ENCODE measurements around the gene DEFB123.

Gene DEFB123

DNA sequence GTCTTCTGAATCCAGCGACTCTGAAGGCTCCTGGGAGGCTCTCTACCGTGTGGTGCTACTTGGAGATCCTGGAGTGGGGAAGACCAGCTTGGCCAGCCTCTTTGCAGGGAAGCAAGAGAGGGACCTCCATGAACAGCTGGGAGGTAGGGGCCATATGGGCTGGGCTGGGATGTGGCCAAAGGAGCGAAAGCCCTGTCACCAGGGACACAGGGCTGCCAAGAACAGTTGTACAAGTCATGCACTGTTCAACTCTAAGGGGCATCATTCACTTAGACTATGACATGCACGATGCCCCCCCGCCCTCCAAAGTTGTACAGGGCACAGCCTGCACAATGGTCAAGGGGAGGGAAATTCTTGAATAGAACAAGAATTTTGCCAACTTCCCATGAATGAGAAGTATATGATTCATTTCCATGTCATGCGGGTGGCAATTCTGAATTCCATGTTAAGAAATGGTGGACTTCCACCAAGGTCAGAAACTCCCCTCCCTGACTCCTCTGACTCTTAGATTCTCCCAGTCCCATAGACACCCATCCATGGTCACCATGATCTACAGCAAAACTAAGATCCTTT, 36.3 kb downstream of the DEFB123 start:
- Histone ChIP-seq H3K4me3 (no peak overlapping the region), H3K4me1 (peaks cover 3% of the 10 kb centered on the region), H3K36me3 (replicated peaks) (no peaks in the 10 kb centered on the region), H3K27me3 (ENCODE audit: low read depth) (peaks cover 6% of the 10 kb centered on the region; the same call in 1 of the 2 replicates), H3K9me3 (no peaks in the 10 kb centered on the region; the same call in 1 of the 2 replicates)
- in situ Hi-C loops (cut with MboI; ENCODE audit: low sequenced_read_pairs) = no loop called here
- DNase-seq (ENCODE audit: low spot score in 2 of 2) = no peak

DNA sequence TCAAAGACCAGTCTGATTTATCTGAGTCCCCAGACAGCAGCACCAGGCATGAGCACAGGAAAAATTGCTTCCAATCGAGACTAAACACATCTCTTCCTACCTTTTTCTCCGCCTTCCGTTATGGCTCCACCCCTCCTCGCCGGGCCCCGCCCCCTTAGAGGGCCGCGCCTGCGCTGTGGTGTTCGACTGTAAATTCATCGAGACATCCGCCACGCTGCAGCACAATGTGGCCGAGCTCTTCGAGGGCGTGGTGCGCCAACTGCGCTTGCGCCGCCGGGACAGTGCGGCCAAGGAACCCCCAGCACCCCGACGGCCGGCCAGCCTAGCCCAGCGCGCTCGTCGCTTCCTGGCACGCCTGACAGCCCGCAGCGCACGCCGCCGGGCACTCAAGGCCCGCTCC, 43.6 kb downstream of the DEFB123 start:
- no peaks in the 10 kb centered on the region; the same call in 1 of the 2 replicates for H3K9me3 ChIP-seq
- H3K4me1 ChIP-seq = no peaks in the 10 kb centered on the region
- no peaks in the 10 kb centered on the region for H3K36me3 ChIP-seq (replicated peaks)
- peak in 1 of 2 experiments; percentile 16 for DNase-seq (ENCODE audit: low spot score in 2 of 2)
- H3K4me3 ChIP-seq = no peak overlapping the region
- in situ Hi-C loops (cut with MboI; ENCODE audit: low sequenced_read_pairs) = no loop called here
- 0 out of 2 replicates have a peak, but pooled peaks cover 4% of the 10 kb centered on the region for H3K27me3 ChIP-seq (ENCODE audit: low read depth)

DNA sequence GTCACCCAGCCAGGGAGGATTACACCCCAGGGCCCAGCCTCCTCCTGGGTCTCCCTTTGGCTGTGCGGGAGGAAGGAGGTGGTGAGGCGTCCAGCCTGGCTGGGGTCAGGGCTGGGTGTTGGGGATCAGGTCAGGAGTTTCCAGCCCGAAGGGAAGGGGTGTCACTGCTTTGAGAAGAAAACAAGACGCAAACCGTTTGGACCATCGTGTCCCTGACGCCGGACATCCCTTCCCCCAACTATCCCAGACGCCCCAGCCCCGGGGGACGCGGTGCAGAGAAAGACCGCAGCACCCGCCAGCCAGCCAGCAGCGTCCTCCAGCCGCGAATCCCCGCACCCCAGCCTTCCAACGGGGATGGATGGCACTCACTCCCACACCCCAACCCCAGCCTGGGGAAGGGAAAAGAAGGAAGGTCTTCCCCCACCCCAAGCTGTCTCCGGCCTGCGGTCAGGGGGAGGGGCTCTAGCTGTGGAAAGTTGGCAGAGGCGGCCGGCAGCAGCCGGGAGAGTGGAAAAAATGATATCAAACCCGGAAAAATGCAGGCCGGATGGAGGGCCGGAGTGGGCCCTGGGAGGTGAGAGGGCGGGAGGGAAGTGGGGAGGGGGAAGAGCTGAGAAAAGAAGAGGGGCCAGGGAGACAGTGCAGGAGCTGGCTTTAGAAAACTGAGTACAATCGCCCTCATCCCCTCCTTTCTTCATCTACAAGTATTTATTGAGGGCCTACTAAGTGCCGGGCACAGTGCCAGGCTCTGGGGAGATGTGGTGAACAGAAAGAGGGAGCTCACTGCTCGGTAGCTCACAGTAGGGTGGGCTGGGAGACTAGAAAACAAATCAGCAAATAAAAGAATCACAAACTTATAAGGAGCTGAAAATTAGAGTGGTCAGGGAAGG, 45.3 kb downstream of the DEFB123 start:
- in situ Hi-C loops (cut with MboI; ENCODE audit: low sequenced_read_pairs) = no loop called here
- Histone ChIP-seq H3K27me3 (ENCODE audit: low read depth) (0 out of 2 replicates have a peak, but pooled peaks cover 4% of the 10 kb centered on the region), H3K9me3 (no peaks in the 10 kb centered on the region), H3K4me1 (no peaks in the 10 kb centered on the region), H3K4me3 (no peak overlapping the region), H3K36me3 (replicated peaks) (no peaks in the 10 kb centered on the region)
- DNase-seq (ENCODE audit: low spot score in 2 of 2) = peak in 1 of 2 experiments; percentile 23

DNA sequence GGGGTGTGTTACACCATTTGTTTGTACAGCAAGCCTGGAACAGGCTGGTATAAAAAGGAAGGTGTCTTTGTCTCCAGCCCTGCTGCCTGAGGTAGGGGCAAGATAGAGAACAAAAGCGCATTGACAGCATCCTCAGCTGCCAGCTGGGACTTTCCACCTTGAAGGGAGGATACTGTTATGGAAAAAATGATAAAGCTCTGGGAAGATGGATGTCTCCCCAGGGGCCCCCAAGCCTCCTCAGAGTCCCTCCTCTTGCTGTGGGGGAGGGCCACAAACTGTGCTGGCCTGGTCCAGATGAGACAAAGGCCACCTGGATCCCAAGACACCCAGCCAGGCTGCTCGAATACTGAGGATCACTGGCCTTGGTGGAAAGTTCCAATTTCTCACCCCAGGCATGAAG, 47.7 kb downstream of the DEFB123 start:
- Histone ChIP-seq H3K27me3 (ENCODE audit: low read depth) (0 out of 2 replicates have a peak, but pooled peaks cover 7% of the 10 kb centered on the region), H3K36me3 (replicated peaks) (no peaks in the 10 kb centered on the region), H3K4me3 (no peak overlapping the region), H3K9me3 (no peaks in the 10 kb centered on the region), H3K4me1 (no peaks in the 10 kb centered on the region)
- in situ Hi-C loops (cut with MboI; ENCODE audit: low sequenced_read_pairs) = no loop called here
- no peak for DNase-seq (ENCODE audit: low spot score in 2 of 2)

DNA sequence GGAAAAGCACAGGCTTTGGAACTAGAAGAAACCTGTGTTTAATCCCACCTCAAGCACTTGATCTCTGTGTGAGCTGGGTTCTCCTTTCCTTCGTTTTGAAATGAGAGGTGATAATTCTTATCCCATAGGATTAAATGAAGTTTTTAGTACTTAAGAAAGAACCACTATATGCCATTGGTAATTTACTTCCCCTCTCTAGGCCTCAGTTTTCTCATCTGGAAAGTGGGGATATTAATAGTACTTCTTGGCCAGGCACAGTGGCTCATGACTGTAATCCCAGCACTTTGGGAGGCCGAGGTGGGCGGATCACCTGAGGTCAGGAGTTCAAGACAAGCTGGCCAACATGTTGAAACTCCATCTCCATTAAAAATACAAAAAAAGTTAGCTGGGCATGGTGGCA, 48.7 kb downstream of the DEFB123 start:
- no peak for DNase-seq (ENCODE audit: low spot score in 2 of 2)
- H3K4me3 ChIP-seq = no peak overlapping the region
- H3K36me3 ChIP-seq (replicated peaks) = no peaks in the 10 kb centered on the region
- no peaks in the 10 kb centered on the region for H3K4me1 ChIP-seq
- 0 out of 2 replicates have a peak, but pooled peaks cover 7% of the 10 kb centered on the region for H3K27me3 ChIP-seq (ENCODE audit: low read depth)
- H3K9me3 ChIP-seq = no peaks in the 10 kb centered on the region
- in situ Hi-C loops (cut with MboI; ENCODE audit: low sequenced_read_pairs) = no loop called here

DNA sequence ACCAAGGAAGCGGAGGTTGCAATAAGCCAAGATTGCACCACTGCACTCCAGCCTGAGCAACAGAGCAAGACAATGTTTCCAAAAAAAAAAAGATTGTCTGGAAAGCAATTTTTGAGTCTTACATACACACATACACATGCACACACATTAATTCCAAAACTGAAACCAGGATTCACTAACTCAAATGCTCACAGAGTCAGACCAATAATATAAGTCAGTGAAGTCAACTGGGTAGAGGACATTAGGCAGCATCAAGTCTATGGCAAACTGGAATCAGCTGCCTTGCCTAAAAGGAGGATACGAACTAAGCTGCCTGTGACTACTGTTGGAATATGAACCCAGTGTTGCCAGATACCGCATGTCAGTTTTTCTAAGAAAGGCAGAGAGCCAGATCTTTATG, 50.3 kb downstream of the DEFB123 start:
- in situ Hi-C loops (cut with MboI; ENCODE audit: low sequenced_read_pairs) = no loop called here
- no peak for DNase-seq (ENCODE audit: low spot score in 2 of 2)
- Histone ChIP-seq H3K36me3 (replicated peaks) (no peaks in the 10 kb centered on the region), H3K4me3 (no peak overlapping the region), H3K4me1 (no peaks in the 10 kb centered on the region), H3K27me3 (ENCODE audit: low read depth) (0 out of 2 replicates have a peak, but pooled peaks cover 8% of the 10 kb centered on the region), H3K9me3 (no peaks in the 10 kb centered on the region)

DNA sequence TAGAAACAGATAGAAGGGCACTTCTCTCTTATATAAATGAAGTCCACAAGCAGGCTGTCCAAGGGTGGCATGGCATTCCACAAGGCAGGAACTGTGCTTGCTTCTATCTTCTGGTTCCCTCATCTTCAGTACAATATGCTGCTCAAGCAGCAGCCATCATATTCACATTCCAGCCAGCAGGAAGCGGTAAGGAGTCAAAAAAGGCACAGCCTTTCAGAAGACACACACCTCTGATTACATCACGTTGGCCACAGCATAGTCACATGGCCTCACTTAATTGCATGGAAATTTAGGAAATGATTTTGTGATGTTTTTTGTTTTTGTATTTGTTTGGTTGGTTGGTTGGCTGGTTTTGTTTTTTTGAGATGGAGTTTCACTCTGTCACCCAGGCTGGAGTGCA, 53.7 kb downstream of the DEFB123 start:
- no peaks in the 10 kb centered on the region for H3K36me3 ChIP-seq (replicated peaks)
- peaks cover 7% of the 10 kb centered on the region; the same call in 1 of the 2 replicates for H3K27me3 ChIP-seq (ENCODE audit: low read depth)
- H3K9me3 ChIP-seq = no peaks in the 10 kb centered on the region
- no peak overlapping the region for H3K4me3 ChIP-seq
- DNase-seq (ENCODE audit: low spot score in 2 of 2) = peak in 1 of 2 experiments; percentile 70
- no peaks in the 10 kb centered on the region for H3K4me1 ChIP-seq
- in situ Hi-C loops (cut with MboI; ENCODE audit: low sequenced_read_pairs) = no loop called here

DNA sequence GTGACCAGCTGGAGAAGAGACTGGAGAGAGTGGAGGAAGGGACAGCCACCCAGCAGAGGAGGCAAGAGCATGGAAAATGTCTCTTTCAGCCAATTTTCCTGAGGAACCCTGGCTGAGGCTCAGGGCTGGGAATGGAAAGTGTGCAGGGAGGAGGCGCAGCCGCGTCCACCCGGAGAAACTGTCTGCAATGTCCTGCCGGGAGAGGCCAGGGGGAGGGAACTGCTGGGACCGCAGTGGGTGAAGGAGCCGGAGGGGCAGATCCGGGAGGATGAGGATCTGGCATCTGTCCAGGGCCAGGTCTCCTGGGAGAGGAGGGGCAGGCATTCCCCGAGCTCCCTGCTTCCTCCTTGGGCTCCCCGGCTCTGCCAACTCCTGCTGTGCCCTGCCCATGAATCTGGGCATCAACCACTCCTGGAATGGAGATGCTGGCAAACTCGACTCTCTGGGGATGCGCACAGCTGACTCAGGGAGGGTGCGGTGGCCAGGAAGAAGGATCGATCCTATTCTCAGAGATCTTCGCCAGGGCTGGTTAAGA, 56.4 kb downstream of the DEFB123 start:
- Histone ChIP-seq H3K4me3 (no peak overlapping the region), H3K9me3 (no peaks in the 10 kb centered on the region), H3K36me3 (replicated peaks) (no peaks in the 10 kb centered on the region), H3K4me1 (no peaks in the 10 kb centered on the region), H3K27me3 (ENCODE audit: low read depth) (peaks cover 7% of the 10 kb centered on the region; the same call in 1 of the 2 replicates)
- peak in 1 of 2 experiments; percentile 45 for DNase-seq (ENCODE audit: low spot score in 2 of 2)
- in situ Hi-C loops (cut with MboI; ENCODE audit: low sequenced_read_pairs) = loop anchor here (5.0 kb wide), 1 partner anchor 35 kb away; no protein-coding TSS in a partner anchor

DNA sequence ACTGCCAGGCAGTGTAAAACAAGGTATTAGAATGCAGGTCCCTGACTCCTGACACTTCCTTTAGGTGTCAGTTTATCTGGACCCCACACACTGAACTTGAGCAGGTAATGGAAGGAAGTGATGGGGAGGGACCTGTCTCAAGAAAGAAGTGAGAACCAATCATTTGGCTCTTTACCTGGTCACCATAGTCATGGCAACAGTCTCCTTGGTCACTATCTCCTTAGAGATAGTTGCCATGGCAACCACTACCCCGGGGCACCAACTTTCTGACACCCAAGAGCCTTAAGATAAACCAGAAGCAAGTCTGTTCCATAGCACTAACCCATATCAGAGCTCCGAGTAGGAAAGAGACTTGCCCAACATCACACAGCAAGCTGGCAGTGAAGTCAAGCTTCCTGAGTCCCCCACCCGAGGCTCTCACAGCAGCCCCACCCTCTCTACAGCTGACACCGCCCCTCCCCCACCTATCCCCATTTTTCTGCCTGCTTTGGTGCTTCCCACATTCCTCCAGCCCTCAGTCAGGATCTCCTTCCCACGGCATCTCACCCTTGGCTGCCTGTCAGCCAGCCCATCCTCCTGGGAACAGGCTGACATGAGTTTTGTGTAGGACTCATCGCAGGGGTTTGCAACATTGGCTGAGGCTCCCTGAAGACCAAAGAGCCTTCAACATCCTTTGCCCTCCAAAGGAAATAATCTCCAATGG, 57.6 kb downstream of the DEFB123 start:
- in situ Hi-C loops (cut with MboI; ENCODE audit: low sequenced_read_pairs) = loop anchor here (5.0 kb wide), 1 partner anchor 36 kb away; no protein-coding TSS in a partner anchor
- H3K4me3 ChIP-seq = no peak overlapping the region
- peaks cover 6% of the 10 kb centered on the region; the same call in 1 of the 2 replicates for H3K27me3 ChIP-seq (ENCODE audit: low read depth)
- no peaks in the 10 kb centered on the region for H3K36me3 ChIP-seq (replicated peaks)
- H3K4me1 ChIP-seq = no peaks in the 10 kb centered on the region
- H3K9me3 ChIP-seq = no peaks in the 10 kb centered on the region
- DNase-seq (ENCODE audit: low spot score in 2 of 2) = no peak

Measured in HAP-1 (cell line).